ENCODE measurements around the gene NRXN3. TPM values are rescaled to one million over a fixed set of nuclear protein-coding genes. Genes with fewer than 3 reads are reported as not detected.

Gene NRXN3
- total and polyA plus RNA-seq, 5 donors from 2014 or later, result not detected

GRCh38 chr14:79354336-79354735, 1184.2 kb downstream of the NRXN3 start:
- no peak for DNase-seq
- no peaks in the 10 kb centered on the region for H3K4me1 Mint-ChIP-seq
- Histone ChIP-seq H3K36me3 (ENCODE audit: control insufficient read depth, insufficient read depth, low read length) (no peaks in the 10 kb centered on the region), H3K27ac (ENCODE audit: insufficient read depth, low read length, poor library complexity, severe bottlenecking) (no peak overlapping the region), H3K4me3 (ENCODE audit: low read depth, low read length) (no peak overlapping the region), H3K9me3 (ENCODE audit: control insufficient read depth in 2 of 2, low read length in 2 of 2) (no peaks in the 10 kb centered on the region), H3K27me3 (ENCODE audit: control insufficient read depth, insufficient read depth, low read length) (no peaks in the 10 kb centered on the region), H3K4me1 (ENCODE audit: control insufficient read depth, insufficient read depth, low read length, poor library complexity, severe bottlenecking) (no peaks in the 10 kb centered on the region)
- ATAC-seq (ENCODE audit: low read depth in 2 of 2), result no peak
- peaks cover 0 to 4% (median 0%) of the 10 kb centered on the region in 7 donors for H3K9me3 Mint-ChIP-seq
- no peaks in the 10 kb centered on the region for H3K36me3 Mint-ChIP-seq
- H3K27me3 Mint-ChIP-seq, result no peaks in the 10 kb centered on the region
- no peak overlapping the region for H3K4me3 Mint-ChIP-seq
- H3K27ac Mint-ChIP-seq, result no peak overlapping the region

- Histone ChIP-seq H3K27ac (ENCODE audit: insufficient read depth, low read length, poor library complexity, severe bottlenecking) (no peak overlapping the region), H3K36me3 (ENCODE audit: control insufficient read depth, insufficient read depth, low read length) (no peaks in the 10 kb centered on the region), H3K27me3 (ENCODE audit: control insufficient read depth, insufficient read depth, low read length) (no peaks in the 10 kb centered on the region), H3K4me1 (ENCODE audit: control insufficient read depth, insufficient read depth, low read length, poor library complexity, severe bottlenecking) (no peaks in the 10 kb centered on the region), H3K9me3 (ENCODE audit: control insufficient read depth in 2 of 2, low read length in 2 of 2) (no peaks in the 10 kb centered on the region), H3K4me3 (ENCODE audit: low read depth, low read length) (no peak overlapping the region)
- Mint-ChIP-seq H3K27ac (no peak overlapping the region), H3K4me3 (no peak overlapping the region), H3K27me3 (no peaks in the 10 kb centered on the region), H3K4me1 (no peaks in the 10 kb centered on the region), H3K9me3 (peaks cover 0 to 2% (median 0%) of the 10 kb centered on the region in 7 donors), H3K36me3 (no peaks in the 10 kb centered on the region)
- DNase-seq, result no peak
- ATAC-seq (ENCODE audit: low read depth in 2 of 2), result no peak
These were observed 1185.9 kb downstream of the NRXN3 start for GRCh38 chr14:79356040-79356439.

GRCh38 chr14:79357307-79357706, 1187.1 kb downstream of the NRXN3 start:
- ATAC-seq (ENCODE audit: low read depth in 2 of 2) (no peak), DNase-seq (no peak)
- Mint-ChIP-seq H3K27me3 (no peaks in the 10 kb centered on the region), H3K36me3 (no peaks in the 10 kb centered on the region), H3K27ac (no peak overlapping the region), H3K4me1 (no peaks in the 10 kb centered on the region), H3K4me3 (no peak overlapping the region), H3K9me3 (peaks cover 0 to 2% (median 0%) of the 10 kb centered on the region in 7 donors)
- H3K4me3 ChIP-seq (ENCODE audit: low read depth, low read length), result no peak overlapping the region
- no peaks in the 10 kb centered on the region for H3K9me3 ChIP-seq (ENCODE audit: control insufficient read depth in 2 of 2, low read length in 2 of 2)
- H3K27me3 ChIP-seq (ENCODE audit: control insufficient read depth, insufficient read depth, low read length), result no peaks in the 10 kb centered on the region
- no peak overlapping the region for H3K27ac ChIP-seq (ENCODE audit: insufficient read depth, low read length, poor library complexity, severe bottlenecking)
- no peaks in the 10 kb centered on the region for H3K4me1 ChIP-seq (ENCODE audit: control insufficient read depth, insufficient read depth, low read length, poor library complexity, severe bottlenecking)
- H3K36me3 ChIP-seq (ENCODE audit: control insufficient read depth, insufficient read depth, low read length), result no peaks in the 10 kb centered on the region

DNA sequence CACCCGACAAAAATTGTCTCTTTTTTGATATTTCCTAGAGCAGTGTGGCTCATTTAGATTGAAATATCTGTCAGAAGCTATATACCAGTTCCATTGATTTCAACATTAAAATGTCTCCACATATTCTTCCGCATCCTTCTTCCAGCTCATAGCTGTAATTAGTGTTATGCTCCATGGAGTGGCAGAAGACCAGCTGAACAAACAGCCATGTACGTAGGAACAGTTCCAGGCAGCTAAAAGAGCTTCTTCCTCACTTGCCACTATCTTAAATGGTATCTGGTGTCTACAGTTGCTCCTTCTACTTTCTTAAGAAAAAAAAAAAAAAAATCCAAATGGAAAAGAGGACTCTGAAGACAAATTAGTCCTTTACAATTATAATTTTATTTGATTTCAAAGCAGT, 1193.1 kb downstream of the NRXN3 start:
- Histone ChIP-seq H3K27ac (ENCODE audit: insufficient read depth, low read length, poor library complexity, severe bottlenecking) (no peak overlapping the region), H3K4me3 (ENCODE audit: low read depth, low read length) (no peak overlapping the region), H3K9me3 (ENCODE audit: control insufficient read depth in 2 of 2, low read length in 2 of 2) (no peaks in the 10 kb centered on the region), H3K4me1 (ENCODE audit: control insufficient read depth, insufficient read depth, low read length, poor library complexity, severe bottlenecking) (no peaks in the 10 kb centered on the region), H3K36me3 (ENCODE audit: control insufficient read depth, insufficient read depth, low read length) (no peaks in the 10 kb centered on the region), H3K27me3 (ENCODE audit: control insufficient read depth, insufficient read depth, low read length) (no peaks in the 10 kb centered on the region)
- no peaks in the 10 kb centered on the region for H3K27me3 Mint-ChIP-seq
- H3K27ac Mint-ChIP-seq, result no peak overlapping the region
- no peaks in the 10 kb centered on the region for H3K36me3 Mint-ChIP-seq
- no peak overlapping the region for H3K4me3 Mint-ChIP-seq
- H3K4me1 Mint-ChIP-seq, result no peaks in the 10 kb centered on the region
- DNase-seq (no peak), ATAC-seq (ENCODE audit: low read depth in 2 of 2) (no peak)
- peaks cover 0 to 8% (median 4%) of the 10 kb centered on the region in 7 donors for H3K9me3 Mint-ChIP-seq

GRCh38 chr14:79369359-79370332, 1199.5 kb downstream of the NRXN3 start:
- no peak for DNase-seq

GRCh38 chr14:79370969-79371368, 1200.8 kb downstream of the NRXN3 start:
- ATAC-seq (ENCODE audit: low read depth in 2 of 2), result no peak

More at GRCh38 chr14:79369359-79370332, 1199.5 kb downstream of the NRXN3 start:
- no peaks in the 10 kb centered on the region for H3K36me3 Mint-ChIP-seq
- no peak for ATAC-seq (ENCODE audit: low read depth in 2 of 2)
- H3K27ac Mint-ChIP-seq, result no peak overlapping the region
- no peak overlapping the region for H3K4me3 ChIP-seq (ENCODE audit: low read depth, low read length)
- H3K9me3 ChIP-seq (ENCODE audit: control insufficient read depth in 2 of 2, low read length in 2 of 2), result no peaks in the 10 kb centered on the region
- peaks cover 0 to 18% (median 3%) of the 10 kb centered on the region in 7 donors for H3K9me3 Mint-ChIP-seq
- H3K4me3 Mint-ChIP-seq, result no peak overlapping the region
- no peaks in the 10 kb centered on the region for H3K36me3 ChIP-seq (ENCODE audit: control insufficient read depth, insufficient read depth, low read length)
- no peaks in the 10 kb centered on the region for H3K4me1 ChIP-seq (ENCODE audit: control insufficient read depth, insufficient read depth, low read length, poor library complexity, severe bottlenecking)
- no peaks in the 10 kb centered on the region for H3K27me3 Mint-ChIP-seq
- no peak overlapping the region for H3K27ac ChIP-seq (ENCODE audit: insufficient read depth, low read length, poor library complexity, severe bottlenecking)
- no peaks in the 10 kb centered on the region for H3K27me3 ChIP-seq (ENCODE audit: control insufficient read depth, insufficient read depth, low read length)
- H3K4me1 Mint-ChIP-seq, result no peaks in the 10 kb centered on the region

DNA sequence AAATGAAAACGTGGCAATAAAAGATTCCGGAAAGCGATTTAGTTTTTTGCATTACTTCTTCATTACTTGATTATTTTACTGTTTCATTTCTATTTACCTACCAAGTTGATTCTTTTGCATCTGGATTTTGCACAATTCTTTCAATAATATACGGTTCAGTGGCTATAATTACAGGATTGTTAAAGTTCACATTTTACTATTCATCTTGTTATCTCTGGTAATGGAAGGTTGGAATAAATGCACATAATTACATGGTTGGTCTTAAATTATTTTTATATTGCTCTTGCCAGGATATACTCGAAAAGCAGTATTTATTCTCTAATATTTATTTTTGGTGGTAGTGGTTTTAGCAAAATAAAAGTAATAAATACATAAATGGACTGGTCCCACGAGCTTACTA, 1203.3 kb downstream of the NRXN3 start:
- no peak overlapping the region for H3K27ac ChIP-seq (ENCODE audit: insufficient read depth, low read length, poor library complexity, severe bottlenecking)
- no peak overlapping the region for H3K27ac Mint-ChIP-seq
- ATAC-seq (ENCODE audit: low read depth in 2 of 2), result no peak
- no peaks in the 10 kb centered on the region for H3K27me3 Mint-ChIP-seq
- no peak overlapping the region for H3K4me3 ChIP-seq (ENCODE audit: low read depth, low read length)
- no peaks in the 10 kb centered on the region for H3K9me3 ChIP-seq (ENCODE audit: control insufficient read depth in 2 of 2, low read length in 2 of 2)
- H3K27me3 ChIP-seq (ENCODE audit: control insufficient read depth, insufficient read depth, low read length), result no peaks in the 10 kb centered on the region
- H3K4me1 ChIP-seq (ENCODE audit: control insufficient read depth, insufficient read depth, low read length, poor library complexity, severe bottlenecking), result no peaks in the 10 kb centered on the region
- H3K36me3 Mint-ChIP-seq, result no peaks in the 10 kb centered on the region
- no peak for DNase-seq
- H3K36me3 ChIP-seq (ENCODE audit: control insufficient read depth, insufficient read depth, low read length), result no peaks in the 10 kb centered on the region
- H3K4me1 Mint-ChIP-seq, result no peaks in the 10 kb centered on the region
- no peak overlapping the region for H3K4me3 Mint-ChIP-seq
- peaks cover 3 to 20% (median 5%) of the 10 kb centered on the region in 7 donors for H3K9me3 Mint-ChIP-seq

More at GRCh38 chr14:79370969-79371368, 1200.8 kb downstream of the NRXN3 start:
- Mint-ChIP-seq H3K27me3 (no peaks in the 10 kb centered on the region), H3K4me1 (no peaks in the 10 kb centered on the region), H3K27ac (no peak overlapping the region), H3K4me3 (no peak overlapping the region), H3K9me3 (peaks cover 0 to 20% (median 3%) of the 10 kb centered on the region in 7 donors), H3K36me3 (no peaks in the 10 kb centered on the region)
- no peaks in the 10 kb centered on the region for H3K27me3 ChIP-seq (ENCODE audit: control insufficient read depth, insufficient read depth, low read length)
- no peak for DNase-seq
- no peak overlapping the region for H3K27ac ChIP-seq (ENCODE audit: insufficient read depth, low read length, poor library complexity, severe bottlenecking)
- H3K36me3 ChIP-seq (ENCODE audit: control insufficient read depth, insufficient read depth, low read length), result no peaks in the 10 kb centered on the region
- H3K9me3 ChIP-seq (ENCODE audit: control insufficient read depth in 2 of 2, low read length in 2 of 2), result no peaks in the 10 kb centered on the region
- no peak overlapping the region for H3K4me3 ChIP-seq (ENCODE audit: low read depth, low read length)
- H3K4me1 ChIP-seq (ENCODE audit: control insufficient read depth, insufficient read depth, low read length, poor library complexity, severe bottlenecking), result no peaks in the 10 kb centered on the region

GRCh38 chr14:79375356-79375755, 1205.2 kb downstream of the NRXN3 start:
- Mint-ChIP-seq H3K4me1 (no peaks in the 10 kb centered on the region), H3K27me3 (no peaks in the 10 kb centered on the region), H3K27ac (no peak overlapping the region), H3K36me3 (no peaks in the 10 kb centered on the region), H3K9me3 (peaks cover 0 to 11% (median 4%) of the 10 kb centered on the region in 7 donors), H3K4me3 (no peak overlapping the region)
- Histone ChIP-seq H3K9me3 (ENCODE audit: control insufficient read depth in 2 of 2, low read length in 2 of 2) (no peaks in the 10 kb centered on the region), H3K4me3 (ENCODE audit: low read depth, low read length) (no peak overlapping the region), H3K4me1 (ENCODE audit: control insufficient read depth, insufficient read depth, low read length, poor library complexity, severe bottlenecking) (no peaks in the 10 kb centered on the region), H3K27ac (ENCODE audit: insufficient read depth, low read length, poor library complexity, severe bottlenecking) (no peak overlapping the region), H3K36me3 (ENCODE audit: control insufficient read depth, insufficient read depth, low read length) (no peaks in the 10 kb centered on the region), H3K27me3 (ENCODE audit: control insufficient read depth, insufficient read depth, low read length) (no peaks in the 10 kb centered on the region)
- ATAC-seq (ENCODE audit: low read depth in 2 of 2) (no peak), DNase-seq (no peak)

All from CD4-positive, CD25-positive, alpha-beta regulatory T cell (primary cell).